GM18511 (cell line): ENCODE measurements around the gene NADSYN1.

ENCODE experiments used
- ATAC-seq: cut with Tn5 transposase; IDR thresholded peaks from one replicate; pipeline ENCODE4 v1.9.1; 2021; ENCODE audit warnings: mild to moderate bottlenecking, moderate library complexity; ENCODE audit not compliant: unreplicated experiment

The NADSYN1 gene

DNA sequence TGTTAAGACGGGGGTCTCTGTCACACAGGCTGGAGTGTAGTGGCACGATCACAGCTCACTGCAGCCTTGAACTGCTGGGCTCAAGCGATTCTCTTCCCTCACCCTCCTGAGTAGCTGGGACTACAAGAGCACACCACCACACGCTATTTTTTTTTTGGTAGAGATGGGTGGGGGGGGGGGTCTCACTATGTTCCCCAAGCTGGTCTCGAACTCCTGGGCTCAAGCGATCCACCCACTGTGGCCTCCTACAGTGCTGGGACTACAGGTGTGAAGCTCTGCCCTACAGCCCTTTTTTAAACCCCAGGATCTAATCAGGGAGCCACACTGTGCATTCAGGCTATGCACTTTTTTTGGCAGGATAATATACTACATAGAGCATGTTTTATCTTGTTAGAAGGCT is 3.4 kb upstream of the NADSYN1 start:
- ATAC-seq: no peak

DNA sequence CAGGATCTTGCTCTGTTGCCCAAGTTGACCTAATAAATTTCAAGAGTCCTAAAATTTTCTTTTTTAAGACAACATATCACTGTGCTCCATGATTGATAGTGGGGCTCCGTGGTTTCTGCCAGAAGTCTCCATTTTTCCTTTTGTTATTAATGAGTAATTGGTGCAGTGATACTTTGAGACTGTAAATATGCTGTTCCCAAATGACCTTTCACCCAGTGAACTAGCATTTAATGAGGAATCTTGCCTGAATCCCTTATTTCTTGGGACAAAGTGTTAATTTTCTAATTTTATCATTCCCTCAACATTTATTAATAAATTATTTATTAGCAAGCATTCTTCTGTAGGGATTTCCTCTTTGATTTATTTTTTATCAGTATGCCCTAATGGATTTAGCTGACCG is 2.5 kb upstream of the NADSYN1 start:
- ATAC-seq: no peak

DNA sequence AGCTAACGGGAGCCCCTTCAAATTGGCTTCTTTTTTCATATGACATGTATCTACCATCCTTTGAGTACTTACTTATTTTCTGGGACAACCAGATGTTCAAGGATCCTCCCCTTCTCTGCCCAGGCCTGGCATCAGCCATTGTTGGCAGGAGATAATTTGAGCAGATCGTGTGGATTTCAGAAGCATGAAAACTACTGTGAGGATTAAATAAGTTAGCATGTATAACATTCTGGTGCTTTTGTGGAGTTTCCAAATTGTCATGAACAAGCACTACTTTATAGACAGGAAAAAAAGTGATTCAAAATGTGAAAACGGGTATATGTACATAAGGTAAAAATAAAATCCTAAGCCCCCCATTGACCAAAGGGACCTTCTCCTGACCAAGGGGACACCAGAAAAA is 2.1 kb upstream of the NADSYN1 start:
- no peak for ATAC-seq

DNA sequence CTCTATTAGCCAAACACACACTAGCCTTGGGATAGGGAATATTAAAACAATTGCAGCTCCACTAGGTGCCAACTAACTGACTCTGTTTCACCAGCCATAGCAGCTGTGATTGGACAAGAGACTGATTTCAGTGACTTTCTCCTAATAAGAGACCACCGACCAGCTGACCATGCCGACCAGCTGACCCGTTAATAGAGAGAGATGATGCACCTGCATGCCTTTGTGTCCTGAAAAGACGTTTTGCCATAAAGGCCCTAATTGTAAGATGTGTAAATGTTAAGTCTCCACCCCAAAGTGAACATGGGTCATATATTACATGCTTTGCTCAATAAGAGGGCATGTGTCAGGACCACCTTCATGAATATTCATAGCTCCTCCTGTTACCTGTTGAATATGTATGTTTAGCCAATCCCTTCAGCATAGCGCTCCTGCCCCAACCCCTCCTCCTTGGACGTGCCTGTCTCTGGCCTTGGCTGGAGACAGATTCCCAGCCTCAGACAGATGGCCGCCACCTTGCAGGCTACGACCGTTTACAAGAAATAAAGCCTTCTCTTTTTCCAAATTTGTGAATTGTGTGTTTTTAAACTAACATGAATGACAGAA is 1.3 kb upstream of the NADSYN1 start:
- no peak for ATAC-seq

DNA sequence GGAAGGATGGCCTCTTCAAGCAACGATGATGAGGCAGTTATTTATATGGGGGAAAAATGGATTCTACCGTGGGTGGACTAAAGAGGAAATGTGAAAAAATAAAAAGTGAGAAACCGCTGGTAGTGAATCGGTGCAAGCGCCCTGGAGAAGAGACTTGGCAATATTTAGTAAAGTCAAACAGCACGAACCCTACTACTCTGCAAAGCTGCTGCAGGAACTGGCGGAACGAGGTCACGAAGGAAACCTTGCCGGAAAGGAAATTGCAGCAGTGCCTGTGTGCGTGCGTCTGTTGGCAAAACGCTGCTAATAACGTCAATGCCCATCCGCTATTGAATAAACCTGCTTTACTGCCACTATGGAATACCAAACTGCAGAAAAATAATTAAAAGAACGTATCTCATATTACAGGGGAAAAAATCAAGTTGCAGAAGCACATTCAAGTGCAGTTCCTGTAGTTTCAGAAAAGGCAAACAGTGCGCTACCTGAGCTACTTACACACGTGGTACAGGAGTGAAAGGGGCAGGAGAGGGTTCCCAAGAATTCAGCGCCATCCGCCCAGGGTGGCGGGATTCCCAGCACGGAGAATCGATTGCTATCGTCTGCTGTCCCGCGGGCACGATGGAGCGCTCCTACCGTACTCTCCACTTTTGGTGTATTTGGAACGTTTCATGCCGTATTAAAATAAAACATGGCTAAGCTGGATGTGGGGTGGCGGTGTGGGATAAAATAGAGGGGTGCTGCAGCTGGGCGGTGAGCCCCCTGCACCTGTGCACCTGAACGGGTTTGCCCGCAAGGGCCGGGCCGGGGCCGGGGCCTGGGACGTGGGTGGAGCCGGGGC is 585 bp upstream of the NADSYN1 start:
- ATAC-seq: peak; percentile 0

DNA sequence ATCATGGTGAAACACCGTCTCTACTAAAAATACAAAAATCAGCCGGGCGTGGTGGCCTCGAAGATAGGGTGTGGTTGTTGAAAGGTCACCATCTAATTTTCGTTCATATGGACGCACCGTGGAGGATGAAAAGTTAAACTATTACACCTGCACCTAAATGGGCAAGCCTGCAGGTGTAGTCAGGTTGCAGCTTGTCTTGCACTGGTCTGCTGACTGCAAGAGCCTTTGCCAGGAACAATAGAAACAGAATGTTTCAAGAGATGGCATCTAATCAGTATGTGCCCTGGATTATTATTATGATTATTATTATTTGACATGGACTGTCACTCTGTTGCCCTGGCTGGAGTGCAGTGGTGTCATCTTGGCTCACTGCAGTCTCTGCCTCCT is 908 bp downstream of the NADSYN1 start:
- no peak for ATAC-seq

DNA sequence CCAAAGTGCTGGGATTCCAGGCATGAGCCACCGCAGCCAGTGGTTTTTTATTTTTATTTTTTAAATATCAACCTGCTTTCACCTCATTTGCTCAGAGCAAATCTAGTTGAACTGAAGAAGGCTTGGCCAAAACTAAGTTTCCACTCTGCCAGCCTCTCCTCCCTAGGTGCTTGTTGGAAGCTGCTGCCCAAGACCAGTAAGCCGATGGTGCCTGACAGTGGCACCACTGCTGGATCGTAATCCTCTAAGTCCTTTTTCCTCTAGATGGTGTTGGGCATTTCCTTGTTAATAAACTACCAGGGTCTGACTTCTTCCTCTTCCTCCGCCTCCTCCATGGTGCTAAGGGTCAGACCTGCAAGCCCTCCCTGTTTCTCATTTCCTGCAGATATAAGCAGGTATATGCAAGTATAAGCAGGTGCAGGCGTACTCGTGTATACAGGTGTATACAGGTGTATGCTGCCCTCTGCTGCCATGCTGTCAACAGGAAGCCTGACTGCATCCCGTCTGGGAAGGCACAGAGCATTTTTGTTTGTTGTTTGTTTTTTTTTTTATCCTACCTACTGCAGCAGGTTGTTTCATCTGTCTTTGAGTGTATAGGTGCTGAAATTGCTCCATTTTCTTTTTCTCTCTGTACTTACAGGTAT is 1.6 kb downstream of the NADSYN1 start:
- ATAC-seq: no peak

DNA sequence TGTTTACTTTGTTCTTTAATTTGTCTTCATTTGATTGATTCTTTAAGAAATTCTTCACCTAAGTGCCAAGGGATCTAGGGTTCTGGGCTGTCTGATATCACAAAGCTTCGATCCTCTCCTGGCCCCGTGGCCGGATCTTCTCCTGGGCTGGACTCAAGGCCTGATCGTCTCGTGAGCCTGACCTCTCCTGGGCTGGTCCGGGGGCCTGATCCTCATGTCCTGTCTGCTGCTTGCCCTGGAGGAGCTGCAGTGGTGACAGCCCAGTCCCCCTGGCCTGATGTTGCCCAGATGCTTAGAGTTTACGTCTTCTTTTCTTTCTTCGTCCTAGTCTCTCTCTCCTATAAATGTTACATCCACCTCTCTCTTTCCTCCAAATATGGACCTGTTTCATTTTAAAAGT is 3.3 kb downstream of the NADSYN1 start:
- ATAC-seq: no peak

DNA sequence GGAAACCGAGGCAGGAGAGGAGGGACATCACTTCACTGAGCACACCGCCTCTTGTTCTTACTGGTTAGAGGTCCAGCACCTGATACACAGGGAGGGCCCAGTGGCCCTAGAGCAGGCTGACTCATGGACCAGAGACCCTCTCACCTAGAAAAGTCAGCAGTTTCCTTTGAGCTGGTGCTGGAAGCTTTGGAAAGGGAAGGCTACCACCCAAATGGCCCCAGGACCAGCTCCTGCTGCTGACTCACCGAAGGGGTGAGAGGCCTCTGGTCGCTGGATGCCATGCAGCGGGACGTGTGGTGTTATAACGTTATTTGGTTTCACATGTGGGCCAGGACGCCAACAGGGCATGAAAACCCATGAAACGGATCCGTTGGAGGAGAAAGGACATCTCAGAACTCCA is 3.8 kb downstream of the NADSYN1 start:
- no peak for ATAC-seq

DNA sequence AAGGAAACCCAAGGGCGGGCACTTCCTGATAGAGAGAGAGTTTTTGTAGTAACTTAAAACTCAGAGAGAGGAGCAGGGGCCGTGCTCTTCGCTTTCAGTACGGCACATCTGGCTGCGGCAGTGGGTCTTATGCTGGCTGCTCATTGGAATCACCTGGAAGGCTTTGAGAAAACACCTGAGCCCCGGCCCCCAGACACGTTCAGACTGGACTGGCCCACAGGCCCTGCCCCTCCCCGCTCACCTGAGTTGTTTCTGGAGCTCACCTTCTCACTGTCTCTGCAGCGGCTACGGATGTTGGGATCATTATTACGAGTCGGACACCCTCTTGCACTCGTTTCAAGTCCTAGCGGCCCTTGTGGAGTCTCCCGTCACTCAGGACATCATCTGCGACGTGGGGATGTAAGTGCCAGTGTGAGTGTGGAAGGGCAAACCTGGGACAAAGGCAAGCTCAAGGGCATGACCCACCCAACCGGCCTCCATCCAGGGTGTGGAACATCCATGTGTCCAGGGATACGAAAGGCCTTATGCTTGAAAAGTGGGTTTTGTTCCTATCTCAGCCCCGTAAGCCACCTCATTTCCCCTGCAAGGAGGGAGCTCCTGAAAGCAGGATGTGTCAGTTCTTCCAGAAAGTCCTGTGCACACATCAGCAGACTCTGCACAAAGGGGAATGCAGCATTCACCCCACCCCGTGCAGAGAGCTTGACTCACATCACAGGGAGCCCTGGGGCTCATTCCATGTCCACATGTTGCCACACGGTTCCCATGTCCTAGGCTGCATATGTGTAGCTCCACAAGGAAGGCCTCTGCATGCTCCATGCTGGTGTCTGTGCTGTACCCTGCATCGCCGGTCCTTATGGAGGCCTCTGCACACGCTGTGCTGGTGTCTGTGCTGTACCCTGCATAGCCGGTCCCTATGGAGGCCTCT is 5.4 kb downstream of the NADSYN1 start:
- no peak for ATAC-seq

DNA sequence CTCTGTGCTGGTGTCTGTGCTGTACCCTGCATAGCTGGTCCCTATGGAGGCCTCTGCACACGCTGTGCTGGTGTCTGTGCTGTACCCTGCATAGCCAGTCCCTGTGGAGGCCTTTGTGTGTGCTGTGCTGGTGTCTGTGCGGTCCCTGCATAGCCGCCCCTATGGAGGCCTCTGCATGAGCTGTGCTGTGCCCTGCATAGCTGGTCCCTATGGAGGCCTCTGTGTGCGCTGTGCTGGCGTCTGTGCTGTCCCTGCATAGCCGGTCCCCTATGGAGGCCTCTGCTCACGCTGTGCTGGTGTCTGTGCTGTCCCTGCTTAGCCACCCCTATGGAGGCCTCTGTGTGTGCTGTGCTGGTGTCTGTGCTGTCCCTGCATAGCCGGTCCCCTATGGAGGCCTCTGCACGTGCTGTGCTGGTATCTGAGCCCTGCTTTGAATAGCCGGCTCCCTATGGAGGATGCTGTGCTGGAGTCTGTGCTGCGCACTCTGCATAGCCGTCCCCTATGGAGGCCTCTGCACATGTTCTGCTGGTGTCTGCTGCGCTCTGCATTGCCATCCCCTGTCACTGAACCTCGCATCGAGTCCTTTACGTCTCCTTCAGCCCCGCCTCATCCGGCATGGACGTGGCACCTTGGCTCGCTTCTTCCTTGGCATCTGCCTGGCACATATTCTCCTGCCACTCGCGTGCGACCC is 6.2 kb downstream of the NADSYN1 start:
- ATAC-seq: no peak

DNA sequence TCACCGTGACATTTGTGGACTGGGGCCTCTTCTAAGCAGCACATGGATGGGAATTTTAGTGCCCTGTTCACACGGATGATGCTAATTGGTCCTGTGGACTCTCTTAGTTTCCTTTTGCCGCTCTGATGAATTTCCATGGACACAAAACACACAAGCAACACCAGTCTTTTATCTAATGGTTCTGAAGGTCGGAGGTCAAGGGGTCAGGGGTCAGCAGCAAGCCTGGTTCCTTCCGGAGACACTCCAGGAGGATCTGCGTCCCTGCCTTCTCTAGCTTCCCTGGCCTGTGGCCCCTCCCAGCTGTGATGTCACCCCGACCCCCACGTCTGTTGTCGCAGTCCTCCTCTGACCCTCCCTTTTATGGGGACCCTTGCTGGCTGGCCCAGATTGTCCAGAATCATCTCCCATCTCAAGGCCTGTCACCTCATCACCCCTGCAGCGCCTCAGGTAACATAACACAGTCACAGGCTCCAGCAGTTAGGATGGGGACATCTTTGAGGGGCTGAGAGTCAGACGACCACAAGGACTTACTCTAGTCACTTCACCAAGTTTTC is 6.8 kb downstream of the NADSYN1 start:
- no peak for ATAC-seq

DNA sequence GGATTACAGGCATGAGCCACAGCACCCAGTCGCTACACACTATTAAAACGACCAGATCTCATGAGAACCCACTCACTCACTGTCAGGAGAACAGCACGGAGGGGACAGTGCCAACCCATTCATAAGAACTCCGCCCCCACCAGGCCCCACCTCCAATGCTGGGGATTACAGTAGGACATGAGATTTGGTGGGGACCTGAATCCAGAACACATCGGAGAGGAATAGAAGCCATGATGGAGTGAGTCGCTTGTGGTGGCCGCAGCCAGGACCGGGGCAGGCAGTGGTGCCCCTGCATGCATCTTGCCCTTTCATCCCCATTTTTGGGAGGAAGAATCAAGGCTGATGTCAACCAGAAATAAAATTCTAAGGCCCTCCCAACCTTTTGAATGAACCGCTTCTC is 8.7 kb downstream of the NADSYN1 start:
- no peak for ATAC-seq

DNA sequence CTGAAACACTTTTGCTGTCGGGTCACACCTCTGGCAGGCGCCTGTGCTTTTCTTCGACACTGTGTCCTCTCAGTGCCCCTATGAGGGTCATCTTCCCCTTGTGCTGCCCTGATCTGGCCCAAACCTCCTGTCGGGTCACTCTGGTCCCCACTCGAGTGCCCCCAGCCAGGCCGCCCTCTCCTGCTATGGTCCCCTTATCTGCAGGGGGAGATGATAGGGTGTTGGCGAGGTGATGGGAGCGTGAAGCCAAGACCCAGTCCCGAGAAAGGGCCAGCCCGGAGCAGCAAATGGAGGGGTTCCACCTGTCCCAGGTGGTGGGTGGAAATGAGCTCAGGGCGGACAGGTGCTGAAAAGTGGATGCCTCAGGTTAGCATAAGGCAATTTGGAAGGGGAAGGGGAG is 9.7 kb downstream of the NADSYN1 start:
- no peak for ATAC-seq

DNA sequence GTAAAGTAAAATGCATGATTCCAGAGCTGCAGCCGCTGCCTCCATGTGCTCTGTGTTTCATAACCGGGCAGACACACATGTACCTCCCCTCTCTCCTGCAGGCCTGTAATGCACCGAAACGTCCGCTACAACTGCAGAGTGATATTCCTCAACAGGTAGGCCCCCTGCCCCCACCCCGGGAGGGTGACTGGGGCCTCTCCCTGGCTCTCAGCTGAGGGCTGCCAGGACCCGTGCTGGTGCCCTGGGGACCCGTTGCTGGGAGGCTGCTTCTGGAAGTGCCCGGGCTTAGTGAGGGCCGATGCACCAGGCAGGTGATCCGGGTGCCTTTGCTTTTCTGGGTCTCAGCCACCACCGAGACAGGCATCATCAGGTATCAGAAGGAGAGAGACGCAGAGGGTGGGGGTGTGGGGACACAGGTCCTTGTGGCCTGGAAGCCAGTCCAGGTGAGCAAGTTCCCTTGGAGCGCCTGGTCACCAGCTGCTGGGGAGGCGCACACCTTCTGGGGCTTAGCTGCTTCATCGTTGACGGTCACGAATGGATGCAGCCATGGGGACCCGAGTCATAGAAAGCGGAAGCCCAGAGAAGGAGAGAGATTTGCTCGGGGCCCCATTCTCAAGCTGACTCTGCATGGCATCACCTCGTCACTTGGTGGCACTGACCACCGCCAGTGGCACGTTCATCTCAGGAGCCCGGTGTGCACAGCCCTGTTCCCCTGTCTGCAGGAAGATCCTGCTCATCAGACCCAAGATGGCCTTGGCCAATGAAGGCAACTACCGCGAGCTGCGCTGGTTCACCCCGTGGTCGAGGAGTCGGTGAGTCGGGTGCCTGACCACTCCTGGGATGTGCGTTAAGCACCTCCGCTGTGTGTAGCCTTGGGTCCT is 10.6 kb downstream of the NADSYN1 start:
- no peak for ATAC-seq

DNA sequence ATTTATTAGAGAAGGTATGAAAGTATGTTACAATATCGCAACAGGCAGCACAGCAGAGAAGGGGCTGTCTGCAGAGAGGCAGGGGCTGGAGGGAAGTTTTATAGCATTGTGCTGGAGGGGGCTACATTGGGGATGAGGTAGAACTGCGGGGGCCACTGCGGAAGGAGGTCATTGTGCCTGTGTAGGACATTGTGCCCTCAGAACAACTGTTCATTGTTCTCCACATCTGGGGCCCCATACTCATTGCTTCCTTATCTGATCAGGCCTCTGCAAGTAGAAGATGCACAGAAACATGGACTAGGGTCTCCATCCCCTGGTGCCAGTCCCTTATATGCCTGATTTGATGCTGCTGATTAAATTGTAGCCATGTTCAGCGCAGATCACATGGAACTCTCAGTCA is 12.1 kb downstream of the NADSYN1 start:
- no peak for ATAC-seq

DNA sequence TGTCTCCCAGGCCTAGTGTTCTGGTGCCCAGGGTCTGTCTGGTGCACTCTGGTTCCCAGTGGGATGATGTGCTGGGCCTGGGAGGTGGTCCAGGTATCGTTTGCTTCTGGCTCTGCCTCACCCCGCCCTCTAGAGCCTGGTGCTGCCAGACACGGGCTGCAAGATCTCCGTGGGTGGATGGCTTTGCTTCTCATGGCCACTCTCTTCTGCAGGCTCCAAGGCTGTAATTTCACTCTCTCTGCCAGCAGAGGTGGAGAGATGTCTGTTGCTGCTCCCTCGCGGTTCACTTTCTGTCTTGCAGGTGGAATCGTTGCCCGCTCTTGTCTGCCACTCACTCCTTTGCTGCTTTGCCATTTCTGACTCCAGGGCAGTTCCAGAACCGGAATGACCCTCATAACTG is 13.4 kb downstream of the NADSYN1 start:
- no peak for ATAC-seq

DNA sequence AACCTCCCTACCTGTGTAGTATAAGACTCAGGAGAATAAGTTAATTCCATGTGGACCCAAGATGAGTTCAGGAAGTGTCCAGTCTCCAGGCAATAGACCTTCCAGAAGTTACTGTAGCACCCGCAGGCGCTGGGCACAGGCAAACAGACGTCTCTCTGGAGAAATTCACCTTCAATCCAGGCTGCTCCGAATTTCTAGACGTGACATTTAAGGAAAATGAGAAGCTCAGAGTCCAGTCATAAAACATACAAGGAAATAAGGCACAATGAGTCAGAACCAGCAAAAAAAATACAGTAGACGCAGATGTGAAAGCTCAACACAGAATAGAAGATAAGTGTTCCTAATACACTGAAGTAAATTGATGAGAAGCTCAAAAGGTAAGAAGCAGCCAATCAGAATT is 14.2 kb downstream of the NADSYN1 start:
- ATAC-seq: no peak

DNA sequence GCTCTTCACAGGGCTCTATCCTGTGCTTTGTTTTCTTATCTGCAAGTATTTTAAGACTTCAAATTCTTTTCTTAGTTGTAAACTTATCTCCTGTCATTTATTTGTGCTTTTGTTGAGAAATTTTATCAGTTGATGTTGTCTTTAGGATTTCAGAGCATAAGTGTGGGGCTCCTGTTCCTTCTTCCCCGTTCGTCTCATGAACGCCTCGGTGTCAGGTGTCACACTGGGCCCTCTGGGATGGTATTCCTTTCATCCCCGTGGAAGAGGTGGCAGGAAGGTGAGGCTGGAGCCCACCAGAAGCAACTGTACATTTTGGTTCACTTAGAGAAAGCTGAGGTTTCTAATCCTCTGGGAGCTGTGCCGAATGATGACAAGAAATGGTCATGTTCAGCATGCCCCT is 17.9 kb downstream of the NADSYN1 start:
- no peak for ATAC-seq
